Right hindlimb (tissue), 1 donor: ENCODE data around the gene CNNM1.

Source experiments
- DNase-seq: peaks from one replicate; pipeline ENCODE4 v3.0.0-alpha.2; 2018

CNNM1 gene

DNA sequence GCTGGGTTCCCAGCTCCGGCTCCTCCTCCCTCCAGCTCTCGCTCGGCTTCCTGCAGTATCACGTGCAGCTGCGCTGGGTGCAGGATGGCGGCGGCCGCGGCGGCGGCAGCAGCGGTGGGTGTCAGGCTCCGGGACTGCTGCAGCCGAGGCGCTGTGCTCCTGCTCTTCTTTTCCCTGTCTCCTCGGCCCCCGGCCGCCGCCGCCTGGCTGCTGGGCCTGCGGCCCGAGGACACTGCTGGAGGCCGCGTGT is at the start of gene CNNM1:
Gene CNNM1, plus strand, starts transcription at position 53 of the 250 bp plus-strand sequence. Its CDS starts 32 bp downstream, at position 85.
- peak; percentile 28 for DNase-seq

DNA sequence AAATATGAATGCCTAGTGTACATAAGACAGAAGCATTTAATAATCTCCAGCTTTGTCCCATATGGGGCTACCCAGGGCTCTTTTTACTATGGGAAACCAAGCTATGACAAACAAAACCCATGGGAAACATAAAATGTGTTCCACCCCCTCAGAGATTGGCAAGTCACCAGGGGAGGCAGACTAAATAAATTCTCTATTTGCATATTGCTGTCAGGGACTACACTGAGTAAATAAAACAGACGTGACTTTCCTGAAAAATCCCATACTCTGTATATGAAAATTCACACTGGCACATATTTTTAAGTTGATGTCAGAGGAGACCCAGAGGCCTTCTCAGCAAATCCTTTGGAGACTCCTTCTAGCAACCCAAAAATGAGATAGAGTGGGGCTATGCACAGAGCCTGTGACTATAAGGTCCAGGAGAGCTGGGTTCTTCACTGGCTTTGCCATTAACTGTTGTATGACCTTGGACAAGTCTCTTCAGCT is 49.5 kb upstream of the CNNM1 start:
- no peak for DNase-seq

DNA sequence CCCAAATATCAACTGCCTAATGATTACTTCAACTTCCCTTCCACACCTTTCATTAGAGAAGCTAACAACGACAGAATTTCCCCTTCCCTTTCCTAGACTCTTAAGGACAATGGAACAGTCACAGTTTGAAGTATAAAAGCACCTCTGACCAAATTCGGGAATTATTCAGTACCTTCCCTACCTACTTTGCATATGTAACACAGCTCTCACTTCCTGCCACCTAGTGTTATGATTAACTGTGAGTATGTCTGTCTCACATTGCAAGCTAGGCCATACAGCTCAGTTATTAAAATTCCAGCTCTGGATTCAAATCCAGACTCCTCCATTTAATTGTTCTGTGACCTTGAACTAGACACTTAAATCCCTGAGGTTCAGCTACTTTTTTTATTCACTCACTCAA is 48.7 kb upstream of the CNNM1 start:
- DNase-seq, result no peak

DNA sequence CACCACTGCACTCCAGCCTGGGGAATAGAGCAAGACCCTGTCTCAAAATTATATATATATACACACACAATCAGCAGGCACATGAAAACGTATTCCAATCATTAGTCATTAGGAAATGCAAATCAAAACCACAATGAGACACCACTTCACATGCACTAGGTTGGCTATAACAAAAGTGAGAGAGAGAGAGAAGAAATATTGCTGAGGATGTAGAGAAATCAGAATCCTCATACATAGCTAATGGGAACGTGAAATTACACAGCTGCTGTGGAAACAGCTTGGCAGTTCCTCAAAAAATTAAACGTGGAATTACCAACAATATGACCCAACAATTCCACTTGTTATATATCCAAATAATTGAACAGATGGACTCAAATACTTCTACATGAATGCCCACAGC is 43.3 kb upstream of the CNNM1 start:
- no peak for DNase-seq

DNA sequence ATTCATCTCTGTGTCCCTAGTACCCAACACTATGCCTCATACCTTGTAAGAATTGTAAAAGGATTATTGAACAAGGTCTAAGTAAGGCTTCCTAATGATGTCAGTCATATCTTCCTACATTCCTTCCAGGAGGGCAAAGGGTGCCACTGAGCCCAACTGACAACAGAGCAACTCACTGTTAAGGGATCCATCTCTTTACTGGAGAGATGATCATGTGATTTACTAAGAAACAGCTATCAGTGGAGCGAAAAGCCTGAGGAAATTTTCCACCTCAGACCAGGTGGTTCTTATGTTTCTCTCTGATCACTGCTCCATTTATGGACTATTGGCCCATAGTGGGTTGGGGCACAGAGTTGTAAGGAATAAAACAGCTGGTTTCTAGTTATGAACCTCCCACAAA is 38.9 kb upstream of the CNNM1 start:
- no peak for DNase-seq

DNA sequence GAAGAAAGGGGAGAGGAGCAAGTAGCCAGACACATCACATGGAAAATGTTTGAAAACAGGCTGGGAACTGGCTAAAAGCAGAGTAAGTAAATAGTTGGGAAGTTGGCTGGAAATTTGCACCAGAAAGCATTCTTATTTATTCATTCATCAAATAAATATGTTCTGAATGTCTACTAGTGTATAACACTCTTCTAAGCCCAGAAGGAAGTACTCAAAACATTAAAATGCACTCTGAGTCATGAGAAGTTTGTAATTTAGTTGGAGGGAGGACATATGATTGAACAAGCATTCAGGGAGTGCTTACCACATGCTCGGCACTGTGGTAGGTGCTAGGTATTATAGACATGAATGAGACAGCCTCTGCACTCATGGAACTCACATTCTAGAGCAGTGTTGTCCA is 37.0 kb upstream of the CNNM1 start:
- no peak for DNase-seq

DNA sequence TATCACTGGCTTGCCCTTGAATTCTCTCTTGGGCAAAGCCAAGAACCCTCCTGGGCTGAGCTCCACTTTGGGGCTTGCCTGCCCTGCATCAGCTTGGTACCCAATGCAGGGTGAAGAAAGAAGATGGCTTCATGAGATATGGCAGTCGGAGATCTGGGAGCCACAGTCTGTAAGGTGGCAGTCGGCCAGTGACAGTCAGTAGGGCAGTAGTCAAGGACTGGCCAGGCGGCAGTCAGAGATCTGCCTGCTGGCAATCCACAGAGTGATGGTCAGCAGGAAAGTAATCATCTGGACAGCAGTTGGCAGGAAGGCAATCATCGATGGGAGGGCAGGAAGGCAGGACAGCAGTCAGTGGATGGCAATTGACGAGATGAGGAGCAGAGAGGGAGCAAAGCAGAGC is 32.6 kb upstream of the CNNM1 start:
- DNase-seq, result no peak

DNA sequence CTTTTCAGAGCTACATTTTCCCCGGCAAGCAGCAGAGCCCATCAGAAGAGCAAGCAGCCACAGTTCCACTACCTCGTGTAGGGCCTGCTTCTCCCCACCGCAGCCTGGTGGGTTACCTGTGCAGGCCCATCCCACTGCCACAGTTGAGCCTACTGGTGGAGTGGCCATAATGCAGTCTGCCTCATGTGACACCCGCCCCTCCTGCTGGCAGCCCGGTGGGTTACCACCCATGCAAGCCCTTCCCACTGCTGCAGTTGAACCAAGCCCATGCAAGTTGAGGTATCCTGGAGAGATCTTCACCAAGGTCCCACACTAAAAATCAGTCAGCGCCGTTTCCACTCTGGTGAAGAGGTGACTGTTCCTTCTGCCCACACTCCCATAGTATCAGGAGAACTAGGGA is 32.1 kb upstream of the CNNM1 start:
- no peak for DNase-seq

DNA sequence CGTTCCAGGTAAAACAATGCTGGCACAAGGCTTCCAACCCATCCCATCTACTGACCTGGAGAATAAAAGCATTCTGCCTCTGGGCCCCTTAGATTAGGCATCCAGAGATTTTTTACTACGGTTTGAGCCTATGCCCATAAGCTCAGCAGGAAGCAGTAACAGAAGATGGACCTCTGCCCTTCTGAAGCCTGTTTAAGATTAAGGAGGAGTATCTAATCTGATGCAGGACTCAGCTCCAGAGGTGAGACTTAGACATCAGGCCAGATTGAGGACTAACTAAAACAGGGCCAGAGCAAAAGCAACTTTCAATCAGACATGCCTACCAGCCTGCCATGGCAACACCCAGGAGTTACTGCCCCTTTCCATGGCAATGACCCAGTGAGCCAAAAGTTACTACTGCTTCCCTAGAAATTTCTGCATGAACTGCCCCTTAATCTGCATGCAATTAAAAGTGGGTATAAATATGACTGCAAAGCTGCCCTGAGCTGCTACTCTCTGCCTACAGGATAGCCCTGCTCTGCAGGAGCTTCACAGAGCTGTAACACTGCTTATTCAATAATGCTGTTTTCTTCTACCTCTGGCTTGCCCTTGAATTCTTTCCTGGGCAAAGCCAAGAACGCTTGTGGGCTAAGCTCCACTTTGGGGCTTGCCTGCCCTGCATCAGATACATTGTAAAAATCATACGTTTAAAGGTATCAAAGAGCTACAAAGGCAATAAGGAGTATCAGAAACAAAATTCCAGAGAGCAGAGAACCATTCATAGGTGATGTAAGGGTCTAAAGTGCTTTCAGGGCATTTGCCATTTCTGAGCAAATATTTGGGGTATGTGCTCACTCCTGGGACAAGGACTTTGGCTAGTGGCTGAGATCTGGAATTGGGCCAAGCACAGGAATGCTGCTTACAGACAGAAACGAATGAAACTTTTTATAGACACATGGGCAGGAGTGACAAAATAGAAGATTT is 25.0 kb upstream of the CNNM1 start:
- no peak for DNase-seq

DNA sequence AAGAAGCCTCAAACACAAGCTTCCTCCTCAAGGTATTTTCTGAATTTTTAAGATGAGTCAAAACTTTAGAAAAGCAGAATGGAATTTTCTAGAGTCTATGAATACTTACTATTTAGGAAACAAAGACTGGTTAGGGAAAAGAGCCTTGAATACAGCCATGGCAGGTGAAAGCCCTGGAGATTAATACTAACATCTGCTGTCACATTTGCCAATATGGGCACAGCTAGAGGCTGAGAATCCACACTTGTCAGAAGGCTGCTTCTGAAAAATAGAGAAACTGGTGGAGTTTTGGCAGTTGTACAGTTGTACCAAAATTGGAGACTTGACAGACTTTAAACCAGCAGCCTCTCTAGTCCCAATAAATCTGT is 24.3 kb upstream of the CNNM1 start:
- DNase-seq, result no peak

DNA sequence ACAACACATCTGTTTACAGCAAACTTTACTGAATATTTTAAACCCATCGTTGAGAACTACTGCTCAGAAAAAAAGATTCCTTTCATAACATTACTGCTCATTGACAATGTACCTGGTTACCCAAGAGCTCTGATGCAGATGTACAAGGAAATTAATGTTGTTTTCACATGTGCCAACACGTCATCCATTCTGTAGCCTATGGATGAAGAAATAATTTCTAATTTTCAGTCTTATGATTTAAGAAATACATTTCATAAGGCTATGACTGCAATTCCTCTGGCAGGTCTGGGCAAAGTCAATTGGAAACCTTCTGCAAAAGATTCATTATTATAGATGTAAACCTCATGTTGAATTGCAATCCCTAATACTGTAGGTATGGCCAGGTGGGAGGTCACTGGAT is 16.7 kb upstream of the CNNM1 start:
- DNase-seq, result no peak

DNA sequence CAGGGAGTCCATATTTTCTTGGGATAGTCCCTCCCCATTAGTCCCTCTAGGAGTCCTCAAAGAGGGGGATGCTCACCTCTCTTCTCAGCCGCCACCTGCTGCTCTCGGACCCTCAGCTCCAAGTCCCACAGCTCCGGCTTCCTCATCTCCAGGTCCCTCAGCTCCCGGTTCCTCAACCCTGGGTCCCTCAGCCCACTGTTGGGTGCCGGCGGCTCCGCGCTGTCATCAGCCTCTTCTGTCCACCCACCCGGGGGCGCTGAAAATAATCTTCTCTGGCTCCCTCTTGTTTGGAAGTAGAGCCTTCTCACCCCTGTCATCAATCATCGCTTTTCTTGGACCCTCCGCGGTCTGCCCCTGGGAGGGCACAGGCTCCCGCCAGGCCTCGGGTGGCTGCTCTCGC is 13.3 kb upstream of the CNNM1 start:
- no peak for DNase-seq

DNA sequence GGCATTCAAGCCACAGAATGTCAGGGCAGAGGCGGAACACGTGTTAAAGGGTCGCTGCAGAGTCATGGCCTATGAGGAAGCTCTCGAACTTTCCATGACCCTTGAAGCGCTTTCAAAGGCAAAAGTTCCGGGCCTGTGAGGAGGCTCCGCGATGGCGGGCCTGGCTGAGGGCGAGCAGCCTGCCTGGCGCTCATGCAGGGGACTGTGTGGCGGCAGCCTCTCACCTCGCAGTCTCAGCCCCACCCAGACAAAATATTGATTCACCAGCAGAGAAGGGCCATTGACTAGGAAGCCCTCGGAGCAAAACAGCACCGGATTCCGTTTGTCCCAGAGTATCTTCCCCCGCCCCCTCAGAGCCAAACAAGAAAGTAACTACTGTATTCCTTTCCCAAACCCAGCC is 12.8 kb upstream of the CNNM1 start:
- DNase-seq, result no peak

DNA sequence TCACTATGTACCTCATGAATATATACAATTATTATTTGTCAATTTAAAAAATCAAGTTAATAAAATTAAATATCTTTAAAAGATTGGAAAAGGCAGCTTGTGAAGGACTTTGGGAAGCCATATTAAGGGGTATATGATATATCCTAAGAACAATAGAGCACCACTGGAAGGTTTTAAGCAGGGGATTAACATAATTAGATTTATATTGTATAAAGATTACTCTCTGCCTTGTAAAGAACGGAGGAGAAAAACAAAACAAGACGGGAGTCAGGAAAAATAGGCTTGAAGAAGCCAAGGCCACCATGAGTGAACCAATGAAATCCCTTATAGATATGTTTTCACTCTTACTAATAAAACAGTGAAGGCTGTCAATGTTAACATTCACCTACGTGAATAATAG is 11.1 kb upstream of the CNNM1 start:
- no peak for DNase-seq

DNA sequence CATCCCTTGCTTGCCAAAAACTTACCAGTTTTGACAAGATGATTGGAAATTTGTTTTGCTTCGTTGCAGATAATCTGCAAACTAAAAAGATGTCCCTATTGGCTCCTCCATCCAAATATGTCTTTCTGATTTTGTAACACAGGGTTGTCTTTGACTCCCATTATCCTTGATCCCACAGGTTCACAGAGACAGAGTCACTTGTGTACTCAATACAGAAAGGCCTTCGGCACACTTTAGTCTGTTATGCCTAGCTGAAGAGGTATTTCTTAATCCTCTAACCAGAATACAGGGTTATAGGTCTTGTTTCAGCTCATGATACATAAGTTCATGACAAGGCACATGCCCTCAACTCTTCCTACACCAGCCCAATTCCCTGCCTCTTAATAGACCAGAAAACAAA is 10.7 kb upstream of the CNNM1 start:
- no peak for DNase-seq

DNA sequence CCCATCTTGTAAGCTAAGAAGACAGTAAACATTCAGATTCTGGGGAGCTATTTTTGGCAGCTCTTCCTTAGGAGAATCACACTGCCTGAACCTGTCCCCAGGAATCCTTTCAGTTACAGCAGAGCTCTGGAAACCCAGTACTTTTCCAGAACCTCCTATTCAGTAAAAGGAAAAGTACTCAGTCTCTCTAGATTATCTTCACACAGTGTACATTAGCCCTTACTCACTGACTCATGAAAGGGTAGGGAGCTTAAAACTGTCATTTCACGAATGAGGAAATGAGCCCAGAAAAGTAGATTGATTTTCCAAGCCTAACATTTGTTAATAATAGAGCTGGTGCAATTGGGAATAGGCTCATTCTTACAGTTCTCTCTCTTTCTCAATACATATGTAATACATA is 3.9 kb upstream of the CNNM1 start:
- DNase-seq, result no peak

DNA sequence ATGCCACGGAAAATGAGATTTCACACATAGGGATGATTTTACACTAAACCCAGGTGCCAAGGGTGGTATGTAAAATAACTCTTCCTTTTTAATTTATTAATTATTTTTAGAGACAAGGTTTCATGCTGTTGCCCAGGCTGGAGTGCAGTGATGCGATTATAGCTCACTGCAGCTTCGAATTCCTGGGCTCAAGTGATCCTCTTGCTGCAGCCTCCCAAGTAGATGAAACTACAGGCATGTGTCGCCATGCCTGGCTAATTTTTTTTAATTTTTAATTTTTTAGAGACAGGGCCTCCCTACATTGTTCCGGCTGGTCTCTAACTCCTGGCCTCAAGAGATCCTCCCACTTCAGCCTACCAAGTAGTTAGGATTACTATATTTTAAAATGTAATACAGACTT is 2.3 kb upstream of the CNNM1 start:
- DNase-seq, result no peak

DNA sequence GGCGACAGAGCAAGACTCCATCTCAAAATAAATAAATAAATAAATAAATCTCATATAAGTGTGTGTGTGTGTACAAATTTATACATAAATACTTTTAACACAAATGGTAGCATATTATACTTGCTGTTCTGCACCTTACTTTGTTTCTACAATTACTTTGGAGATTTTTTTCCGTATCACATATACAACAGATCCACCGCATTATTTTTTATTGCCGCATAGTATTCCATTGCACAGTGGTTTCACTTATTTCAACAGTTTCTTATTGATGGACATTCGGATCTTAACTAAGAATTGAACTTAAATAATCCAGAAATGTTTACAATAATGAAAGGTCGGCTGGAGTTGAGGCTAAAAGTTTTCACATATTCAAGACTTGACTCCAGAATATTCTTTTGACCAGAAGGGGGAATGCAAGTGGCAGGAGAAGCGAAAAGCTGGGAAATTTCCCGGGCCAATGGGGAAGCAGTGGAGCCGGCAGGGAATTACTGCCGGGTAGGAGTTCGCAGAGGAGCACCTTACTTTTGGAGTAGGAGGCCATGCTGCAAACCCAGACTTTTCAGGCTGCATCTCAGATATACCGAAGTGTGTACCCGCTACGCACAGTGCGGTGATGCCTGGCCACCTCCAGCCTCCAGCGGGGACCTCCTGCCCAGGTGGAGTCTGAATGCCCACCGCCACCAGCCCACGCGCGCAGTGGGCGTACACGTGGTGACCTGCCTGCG is 415 bp upstream of the CNNM1 start:
- no peak for DNase-seq

DNA sequence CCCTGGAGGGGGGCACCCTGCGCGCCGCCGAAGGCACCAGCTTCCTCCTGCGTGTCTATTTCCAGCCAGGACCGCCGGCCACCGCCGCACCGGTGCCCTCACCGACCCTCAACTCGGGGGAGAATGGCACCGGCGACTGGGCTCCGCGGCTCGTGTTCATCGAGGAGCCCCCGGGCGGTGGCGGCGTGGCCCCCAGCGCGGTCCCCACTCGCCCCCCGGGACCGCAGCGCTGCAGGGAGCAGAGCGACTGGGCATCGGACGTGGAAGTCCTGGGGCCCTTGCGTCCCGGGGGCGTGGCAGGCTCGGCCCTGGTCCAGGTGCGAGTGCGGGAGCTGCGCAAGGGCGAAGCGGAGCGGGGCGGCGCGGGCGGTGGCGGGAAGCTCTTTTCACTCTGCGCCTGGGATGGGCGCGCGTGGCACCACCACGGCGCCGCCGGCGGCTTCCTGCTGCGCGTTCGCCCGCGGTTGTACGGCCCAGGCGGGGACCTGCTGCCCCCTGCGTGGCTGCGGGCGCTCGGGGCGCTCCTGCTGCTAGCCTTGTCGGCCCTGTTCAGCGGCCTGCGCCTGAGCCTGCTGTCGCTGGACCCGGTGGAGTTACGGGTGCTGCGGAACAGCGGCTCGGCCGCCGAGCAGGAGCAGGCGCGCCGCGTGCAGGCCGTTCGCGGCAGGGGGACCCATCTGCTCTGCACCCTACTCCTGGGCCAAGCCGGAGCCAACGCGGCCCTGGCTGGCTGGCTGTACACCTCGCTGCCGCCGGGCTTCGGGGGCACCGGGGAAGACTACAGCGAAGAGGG is 594 bp downstream of the CNNM1 start:
- no peak for DNase-seq

DNA sequence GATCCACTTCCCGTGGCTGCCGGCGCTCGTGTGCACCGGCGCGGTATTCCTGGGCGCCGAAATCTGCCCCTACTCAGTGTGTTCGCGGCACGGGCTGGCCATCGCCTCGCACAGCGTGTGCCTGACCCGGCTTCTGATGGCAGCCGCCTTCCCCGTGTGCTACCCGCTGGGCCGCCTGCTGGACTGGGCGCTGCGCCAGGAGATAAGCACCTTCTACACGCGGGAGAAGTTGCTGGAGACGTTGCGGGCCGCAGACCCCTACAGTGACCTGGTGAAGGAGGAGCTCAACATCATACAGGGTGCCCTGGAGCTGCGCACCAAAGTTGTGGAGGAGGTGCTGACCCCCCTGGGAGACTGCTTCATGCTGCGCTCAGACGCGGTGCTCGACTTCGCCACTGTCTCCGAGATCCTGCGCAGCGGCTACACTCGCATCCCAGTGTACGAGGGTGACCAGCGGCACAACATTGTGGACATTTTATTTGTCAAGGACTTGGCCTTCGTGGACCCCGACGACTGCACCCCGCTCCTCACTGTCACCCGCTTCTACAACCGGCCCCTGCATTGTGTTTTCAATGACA is 1.3 kb downstream of the CNNM1 start:
- no peak for DNase-seq

DNA sequence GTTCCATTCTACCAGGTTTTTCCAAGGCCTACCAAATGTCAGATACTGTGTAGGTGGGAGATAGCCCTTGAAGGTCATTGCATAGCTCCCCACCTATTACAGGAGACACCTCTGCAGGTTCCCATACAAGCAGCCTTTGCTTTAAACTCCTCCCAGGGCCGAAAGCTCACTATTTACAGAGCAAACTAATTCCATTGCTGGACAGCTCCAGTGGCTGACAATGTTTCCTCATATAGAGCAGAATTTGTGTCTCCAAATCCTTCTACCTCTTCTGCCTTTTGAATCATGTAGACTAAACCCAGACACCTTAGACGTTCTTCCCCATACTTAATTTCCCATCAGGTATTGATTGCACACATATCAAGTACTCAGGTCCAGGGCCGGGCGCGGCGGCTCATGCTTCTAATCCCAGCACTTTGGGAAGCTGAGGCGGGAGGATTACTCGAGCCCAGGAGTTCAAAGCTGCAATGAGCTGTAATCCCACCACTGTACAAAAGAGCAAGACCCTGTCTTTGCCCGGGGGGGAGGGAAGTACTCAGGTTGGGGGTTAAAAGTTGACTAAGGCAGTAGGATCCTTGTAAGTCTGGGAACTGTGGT is 2.1 kb downstream of the CNNM1 start:
- DNase-seq, result no peak

DNA sequence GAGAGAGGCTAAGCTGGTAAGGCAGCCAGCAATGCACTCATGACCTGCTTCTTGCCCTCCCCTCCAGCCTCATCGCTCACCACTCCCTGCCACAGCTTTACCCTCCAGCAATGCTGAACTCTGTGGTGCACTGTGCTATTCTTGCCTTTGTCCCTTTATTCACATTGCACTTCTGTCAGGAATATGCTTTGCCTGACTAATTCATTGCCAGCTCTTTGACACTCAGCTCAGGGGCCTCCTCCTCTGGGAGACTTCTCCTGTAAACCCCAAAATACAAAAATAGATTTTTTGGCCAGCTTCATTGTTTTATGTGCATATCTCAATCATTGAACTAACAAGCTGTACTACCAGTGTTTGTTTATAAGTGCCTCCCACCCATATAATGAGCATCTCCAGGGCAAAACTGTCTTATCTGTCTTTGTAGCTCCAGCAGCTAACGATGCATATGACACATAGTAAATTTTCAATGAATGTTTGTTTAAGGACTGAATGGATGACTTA is 8.2 kb downstream of the CNNM1 start:
- no peak for DNase-seq

DNA sequence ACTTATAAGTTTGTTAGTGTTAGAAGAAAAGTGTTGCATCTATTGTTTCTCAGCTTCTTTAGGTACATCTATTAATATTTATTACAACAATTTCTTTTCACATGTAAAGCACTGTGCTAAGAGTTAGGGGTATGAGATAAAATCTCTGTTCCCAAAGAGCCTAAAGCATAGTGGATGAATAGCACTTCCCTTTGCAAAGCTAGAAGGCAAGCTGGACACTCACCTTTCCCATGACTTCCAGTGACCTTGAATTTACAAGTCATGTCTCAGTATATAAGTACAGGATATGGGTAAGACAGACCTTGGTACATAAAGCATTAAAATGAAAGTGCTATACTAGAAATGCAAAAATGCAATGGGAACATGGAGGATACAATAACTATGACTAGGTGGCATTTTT is 8.7 kb downstream of the CNNM1 start:
- no peak for DNase-seq
